Right ventricle myocardium superior (tissue), 1 donor: ENCODE data around the gene PARK7. TPM values are rescaled to one million over a fixed set of nuclear protein-coding genes. Genes with fewer than 3 reads are reported as not detected.
A peak's percentile ranks its signal among the peaks of the same experiment; 100 is the strongest.
"Not testable (repeated sequence)": the region's sequence is repeated elsewhere in the genome, so short reads cannot be mapped to it uniquely, and the experiment has no call there.

Experiments
- ATAC-seq: fragments of 200-7000 bp; cut with Tn5 transposase; one replicate; pipeline ENCODE4 v1.9.1; 2020; ENCODE audit warnings: mild to moderate bottlenecking; ENCODE audit not compliant: poor library complexity
- DNase-seq: peaks from one replicate; pipeline ENCODE4 v3.0.0-alpha.2; 2020
- intact Hi-C: fragments of 100-400 bp; cut with DNase I; formaldehyde crosslinking; loops from one replicate; pipeline ENCODE4 v1.11.2; 2022
- total RNA-seq: library from RNA; stranded (reverse); fragmentation: NEBNext Ultra II Directional; extraction: Animal tissue kit (Norgen Biotek cat#: 25700); gene quantifications from one replicate; pipeline ENCODE4 v1.2.1, GENCODE V29; 2021
- donor health status: DM: no; HTN: yes; CAD: no; lungs with severe emphysema.

Gene PARK7
- total RNA-seq, 1 donor from 2014 or later: 361 TPM

- intact Hi-C loops: no loop called here
- DNase-seq: no peak
- ATAC-seq: no peak
These were observed 20.1 kb upstream of the PARK7 start for GRCh38 chr1:7941437-7941793.

- ATAC-seq: peak; percentile 90
- peak; percentile 84 for DNase-seq
- intact Hi-C loops: no loop called here
These were observed 19.1 kb upstream of the PARK7 start for GRCh38 chr1:7942214-7942921.

GRCh38 chr1:7943251-7943650 lies 18.3 kb upstream of the PARK7 start:
- intact Hi-C loops: no loop called here

GRCh38 chr1:7948960-7949359 lies 12.6 kb upstream of the PARK7 start:
- ATAC-seq: no peak
- intact Hi-C loops: no loop called here
- no peak for DNase-seq

More at GRCh38 chr1:7943251-7943650, 18.3 kb upstream of the PARK7 start:
- ATAC-seq (no peak), DNase-seq (no peak)

- ATAC-seq, DNase-seq, intact Hi-C loops: not testable (repeated sequence)
These were observed 8.7 kb upstream of the PARK7 start for GRCh38 chr1:7952791-7953190.

- DNase-seq (peak; percentile 99), ATAC-seq (peak; percentile 100)
- intact Hi-C loops: no loop called here
These were observed 7.5 kb upstream of the PARK7 start for GRCh38 chr1:7953850-7954609.

- no peak for ATAC-seq
- intact Hi-C loops: no loop called here
- DNase-seq: no peak
These were observed 6.8 kb upstream of the PARK7 start for GRCh38 chr1:7954683-7955082.

GRCh38 chr1:7956218-7957032 lies 5.1 kb upstream of the PARK7 start:
- DNase-seq: no peak
- no peak for ATAC-seq
- intact Hi-C loops: no loop called here

- ATAC-seq: no peak
- intact Hi-C loops: no loop called here
- no peak for DNase-seq
These were observed 1.3 kb upstream of the PARK7 start for GRCh38 chr1:7960165-7960564.

GRCh38 chr1:7960867-7961215 lies 670 bp upstream of the PARK7 start:
- intact Hi-C loops: no loop called here
- ATAC-seq (no peak), DNase-seq (no peak)

- ATAC-seq: peak; percentile 3
- intact Hi-C loops: no loop called here
- DNase-seq: no peak
These were observed 464 bp downstream of the PARK7 start for GRCh38 chr1:7962014-7962335.

- ATAC-seq (no peak), DNase-seq (no peak)
- intact Hi-C loops: no loop called here
These were observed 1.3 kb downstream of the PARK7 start for GRCh38 chr1:7962636-7963377.

GRCh38 chr1:7963378-7963730 lies 1.8 kb downstream of the PARK7 start:
- intact Hi-C loops, DNase-seq, ATAC-seq: not testable (repeated sequence)

- ATAC-seq, intact Hi-C loops, DNase-seq: not testable (repeated sequence)
These were observed 2.3 kb downstream of the PARK7 start for GRCh38 chr1:7963841-7964240.

- intact Hi-C loops: no loop called here
- DNase-seq: no peak
- ATAC-seq: no peak
These were observed 3.0 kb downstream of the PARK7 start for GRCh38 chr1:7964476-7964875.

GRCh38 chr1:7967196-7967595 lies 5.7 kb downstream of the PARK7 start:
- ATAC-seq (no peak), DNase-seq (no peak)
- intact Hi-C loops: no loop called here

GRCh38 chr1:7967651-7968050 lies 6.1 kb downstream of the PARK7 start:
- ATAC-seq: no peak
- intact Hi-C loops: no loop called here

GRCh38 chr1:7970246-7970645 lies 8.7 kb downstream of the PARK7 start:
- intact Hi-C loops: no loop called here
- no peak for ATAC-seq
- DNase-seq: no peak

More at GRCh38 chr1:7967651-7968050, 6.1 kb downstream of the PARK7 start:
- DNase-seq: no peak

- intact Hi-C loops: no loop called here
- DNase-seq (no peak), ATAC-seq (no peak)
These were observed 9.5 kb downstream of the PARK7 start for GRCh38 chr1:7971024-7971423.
